Thyroid gland (tissue), 4 donors: ENCODE results near the gene WDR27.

ENCODE experiments used
- CTCF ChIP-seq, 6 experiments: fragments of 200-600 bp in 3 of 6; fragments of 450-650 bp in 3 of 6; sonication (generic) in 3 of 6; IDR thresholded peaks; one replicate each; pipeline ENCODE4 v1.5.1; 2016 to 2019; ENCODE audit warnings: antibody characterized with exemption in 6 of 6, mild to moderate bottlenecking in 2 of 6, inconsistent platforms in 1 of 6, moderate library complexity in 1 of 6
- POLR2A ChIP-seq, 2 donors: fragments of 450-650 bp; IDR thresholded peaks; one replicate each; pipeline ENCODE4 v1.6.1; 2017; ENCODE audit warnings: antibody characterized with exemption in 2 of 2, mild to moderate bottlenecking in 2 of 2, moderate library complexity in 1 of 2

GRCh38 chr6:169577974-169578373 lies 123.9 kb downstream of the WDR27 start:
- TF ChIP-seq CTCF (IDR thresholded peaks at IDR 0.05) (peak in 2 of 6 experiments; percentile 38 to 39), POLR2A (IDR thresholded peaks at IDR 0.05) (no peak)
